Stimulated activated CD4-positive, alpha-beta T cell treated with anti-CD3 and anti-CD28 coated beads, Interleukin-12 subunit alpha, Interleukin-12 subunit beta, amount 100 ng/mL, for 4 hours (primary cell): ENCODE data around the gene MYO6.
A peak's percentile ranks its signal among the peaks of the same experiment; 100 is the strongest.
"Not testable (repeated sequence)": the region's sequence is repeated elsewhere in the genome, so short reads cannot be mapped to it uniquely, and the experiment has no call there.

Source experiments
- DNase-seq: peaks from one replicate; pipeline ENCODE4 v3.0.0-alpha.2; 2020

The MYO6 gene

GRCh38 chr6:75748743-75749538 is at the start of gene MYO6:
Gene MYO6 (plus strand): TSS chr6:75749239. CDS start chr6:75817548, 68,309 bp downstream.
- DNase-seq, result peak; percentile 28

DNA sequence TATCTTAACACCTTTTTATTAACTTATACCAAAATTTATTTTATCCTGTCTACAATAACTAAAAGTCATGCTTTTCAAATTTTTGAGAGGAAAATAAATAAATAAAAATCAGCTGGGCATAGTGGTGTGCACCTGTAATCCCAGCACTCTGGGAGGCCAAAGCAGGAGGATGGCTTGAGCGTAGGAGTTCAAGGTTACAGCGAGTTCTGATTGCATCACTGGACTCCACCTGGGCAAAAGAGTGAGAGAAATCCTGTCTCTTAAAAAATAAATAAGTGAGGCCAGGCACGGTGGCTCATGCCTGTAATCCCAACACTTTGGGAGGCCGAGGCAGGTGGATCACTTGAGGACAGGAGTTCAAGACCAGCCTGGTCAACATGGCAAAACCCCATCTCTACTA is 40.7 kb upstream of the MYO6 start:
- DNase-seq, result not testable (repeated sequence)

DNA sequence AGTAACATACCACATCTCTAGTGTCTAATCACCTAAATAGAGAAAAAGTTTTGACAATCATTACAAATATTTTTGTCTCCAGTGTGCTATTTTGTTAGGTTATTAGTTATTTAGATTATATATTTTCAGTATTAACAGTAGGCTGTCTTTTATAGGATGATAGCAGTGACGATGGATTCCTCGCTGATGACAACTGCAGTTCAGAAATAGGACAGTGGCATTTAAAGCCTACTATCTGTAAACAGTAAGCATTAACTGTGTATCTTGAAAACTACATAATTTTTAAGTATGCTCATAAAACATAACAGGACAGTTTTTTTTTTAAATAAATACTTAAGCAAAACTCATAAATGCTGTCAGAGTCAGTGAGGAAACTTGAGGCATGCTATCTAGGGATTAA is 37.9 kb upstream of the MYO6 start:
- no peak for DNase-seq

- DNase-seq, result no peak
Observed at GRCh38 chr6:75719133-75719532, 29.9 kb upstream of the MYO6 start.

DNA sequence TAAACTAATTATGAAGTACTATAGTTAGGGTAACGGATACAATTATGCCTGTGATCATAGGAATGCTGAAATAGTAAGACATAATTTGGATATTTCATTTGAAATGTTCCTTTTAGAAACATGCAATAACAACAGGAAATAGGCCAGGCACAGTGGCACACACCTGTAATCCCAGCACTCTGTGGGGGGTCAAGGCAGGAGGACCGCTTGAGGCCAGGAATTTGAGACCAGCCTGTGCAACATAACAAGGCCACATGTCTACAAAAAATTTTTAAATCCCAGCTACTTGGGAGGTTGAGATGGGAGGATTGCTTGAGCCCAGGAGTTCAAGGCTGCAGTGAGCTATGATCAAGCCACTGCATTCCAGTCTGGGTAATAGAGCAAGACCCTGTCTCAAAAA is 25.7 kb upstream of the MYO6 start:
- DNase-seq, result no peak

GRCh38 chr6:75727206-75727605 is 21.8 kb upstream of the MYO6 start:
- no peak for DNase-seq

DNA sequence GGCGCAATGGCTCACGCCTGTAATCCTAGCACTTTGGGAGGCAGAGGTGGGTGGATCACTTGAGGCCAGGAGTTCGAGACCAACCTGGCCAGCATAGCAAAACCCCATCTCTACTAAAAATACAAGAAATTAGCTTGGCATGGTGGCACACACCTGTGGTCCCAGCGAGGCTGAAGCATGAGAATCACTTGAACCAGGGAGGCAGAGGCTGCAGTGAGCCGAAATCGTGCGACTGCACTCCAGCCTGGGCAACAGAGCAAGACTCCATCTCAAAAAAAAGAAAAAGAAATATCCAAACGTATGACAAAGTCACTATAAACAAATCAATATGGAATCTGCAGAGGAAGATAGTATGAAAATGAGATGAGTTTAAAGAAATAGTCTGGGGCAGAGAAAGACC is 18.0 kb upstream of the MYO6 start:
- DNase-seq, result not testable (repeated sequence)

GRCh38 chr6:75735491-75736186 is 13.4 kb upstream of the MYO6 start:
- no peak for DNase-seq

DNA sequence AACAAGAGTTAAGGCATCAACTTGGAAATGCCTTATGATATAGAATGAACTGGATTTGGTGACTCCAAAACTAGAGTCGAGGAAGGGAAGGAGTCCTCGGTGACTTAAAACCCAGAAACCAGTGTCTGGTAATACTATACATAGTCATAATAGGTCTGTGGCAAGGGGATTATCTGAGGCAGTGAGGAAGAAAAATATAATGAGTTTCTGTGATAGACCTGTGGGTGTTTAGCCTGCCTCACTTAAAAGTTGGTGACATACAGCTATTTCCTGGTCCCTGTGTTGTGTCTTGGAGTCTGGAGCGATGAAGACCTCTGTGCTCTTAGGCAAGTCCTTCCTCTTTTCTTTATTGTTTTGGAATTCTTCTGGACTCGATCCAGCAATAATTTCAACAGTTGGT is 5.1 kb upstream of the MYO6 start:
- no peak for DNase-seq

DNA sequence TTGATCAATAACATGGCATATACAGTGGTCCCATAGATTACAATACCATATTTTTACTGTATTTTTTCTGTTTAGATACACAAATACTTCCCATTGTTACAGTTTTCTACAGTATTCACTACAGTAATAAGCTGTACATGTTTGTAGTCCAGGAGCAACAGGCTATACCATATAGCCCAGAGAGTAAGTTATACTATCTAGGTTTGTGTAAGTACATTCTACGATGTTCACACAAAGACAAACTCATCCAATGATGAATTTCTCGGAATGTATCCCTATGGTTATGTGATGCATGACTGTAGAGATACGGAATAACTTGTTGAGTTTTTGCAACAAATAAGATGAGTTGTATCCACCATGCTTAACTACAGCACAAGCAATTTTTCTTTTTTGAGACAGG is 3.6 kb upstream of the MYO6 start:
- no peak for DNase-seq

- DNase-seq, result no peak
Observed at GRCh38 chr6:75746221-75746620, 2.8 kb upstream of the MYO6 start.

GRCh38 chr6:75747152-75747992 is 1.7 kb upstream of the MYO6 start:
- no peak for DNase-seq

GRCh38 chr6:75748003-75748742 is 866 bp upstream of the MYO6 start:
- no peak for DNase-seq

GRCh38 chr6:75751443-75751842 is 2.4 kb downstream of the MYO6 start:
- DNase-seq, result no peak

DNA sequence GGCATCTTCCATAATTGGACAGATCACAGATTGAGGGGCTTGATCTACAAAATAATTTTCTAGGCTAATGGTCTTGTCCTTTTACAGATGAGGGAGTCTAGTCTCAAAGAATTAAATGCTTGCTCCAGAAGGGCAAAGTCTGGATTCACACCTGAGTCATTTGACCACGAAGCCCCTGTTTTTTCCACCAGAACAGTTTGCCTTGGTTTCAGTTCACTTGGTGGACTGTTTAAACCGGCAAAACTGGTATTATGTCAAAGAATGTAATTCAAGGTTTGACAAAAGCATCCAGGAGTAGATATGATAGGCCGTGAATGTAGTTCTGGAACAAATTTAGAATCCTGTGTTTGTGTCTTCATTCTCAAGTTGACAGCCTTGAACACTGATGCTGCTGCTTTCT is 3.3 kb downstream of the MYO6 start:
- no peak for DNase-seq

DNA sequence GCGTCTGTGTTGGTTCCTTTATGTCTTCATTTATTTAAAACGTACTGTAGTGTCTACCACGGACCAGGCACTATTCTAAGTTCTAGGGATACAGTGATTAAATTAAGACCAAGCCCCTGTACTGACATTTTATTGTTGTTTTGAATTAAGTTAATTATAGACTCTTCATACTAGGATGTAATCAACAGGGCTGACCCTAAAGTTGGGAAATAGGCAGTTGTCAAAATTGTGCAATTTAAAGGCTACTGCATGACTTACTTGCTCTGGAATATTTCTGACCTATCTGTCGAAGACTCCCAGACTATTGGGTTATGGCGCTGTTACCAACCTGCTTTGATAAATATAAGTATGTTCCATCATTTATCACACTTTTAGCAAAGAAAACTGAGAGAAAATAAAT is 6.7 kb downstream of the MYO6 start:
- no peak for DNase-seq

DNA sequence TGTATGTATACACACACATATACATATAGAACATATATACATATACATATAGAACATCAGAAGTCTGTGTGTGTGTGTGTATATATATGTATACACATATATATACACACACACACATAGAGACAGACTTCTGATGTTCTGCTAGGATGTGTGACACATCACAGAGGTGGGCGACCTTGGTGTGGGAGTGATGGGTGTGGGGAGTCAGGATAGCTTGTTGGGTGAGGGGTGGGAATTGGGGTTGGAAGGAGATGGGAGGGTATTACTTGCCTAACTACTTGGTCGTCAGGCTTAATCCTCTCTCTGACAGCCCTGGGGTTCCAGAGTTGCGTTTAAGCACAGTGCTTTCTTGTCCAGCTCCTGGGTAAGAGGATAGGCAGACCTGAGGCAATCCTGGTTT is 8.3 kb downstream of the MYO6 start:
- no peak for DNase-seq

- DNase-seq, result no peak
Observed at GRCh38 chr6:75758061-75758460, 9.0 kb downstream of the MYO6 start.

- DNase-seq, result no peak
Observed at GRCh38 chr6:75759207-75759606, 10.2 kb downstream of the MYO6 start.

DNA sequence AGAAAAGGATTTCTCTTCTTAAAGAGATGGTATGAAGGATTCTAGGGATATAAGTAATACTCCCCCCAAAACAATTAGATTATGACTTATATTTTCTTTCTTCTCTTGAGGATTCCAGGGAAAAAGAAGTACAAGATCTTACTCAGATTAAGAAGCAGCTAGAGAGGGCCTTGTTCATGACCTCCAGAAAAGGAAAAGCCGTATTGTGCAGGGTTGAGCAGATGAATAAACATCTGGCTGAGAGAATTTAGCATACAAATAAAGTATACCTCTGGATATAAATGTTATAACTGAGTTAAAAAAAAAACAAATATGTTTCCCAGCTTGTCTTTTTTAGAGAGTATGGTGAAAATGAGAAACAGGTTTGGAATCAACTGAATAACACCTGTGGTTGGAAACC is 11.3 kb downstream of the MYO6 start:
- DNase-seq, result no peak

DNA sequence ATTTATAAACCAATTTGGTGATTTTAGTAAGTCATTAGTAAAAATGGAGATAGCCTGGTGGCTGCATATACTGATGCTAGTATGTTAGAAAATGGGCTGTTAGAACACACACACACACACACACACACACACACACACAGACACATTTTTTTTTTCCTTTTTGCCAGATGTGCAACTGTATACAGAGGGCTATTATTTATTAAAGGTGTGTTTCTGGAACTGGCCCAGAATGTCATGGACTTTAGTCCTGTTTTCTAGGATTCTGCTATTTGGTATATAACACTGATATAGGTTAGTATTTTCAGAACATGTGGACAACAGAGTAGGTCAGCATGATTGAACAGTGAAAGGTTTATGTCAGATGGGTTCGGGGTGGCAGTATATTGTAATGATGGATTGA is 12.4 kb downstream of the MYO6 start:
- DNase-seq, result no peak

DNA sequence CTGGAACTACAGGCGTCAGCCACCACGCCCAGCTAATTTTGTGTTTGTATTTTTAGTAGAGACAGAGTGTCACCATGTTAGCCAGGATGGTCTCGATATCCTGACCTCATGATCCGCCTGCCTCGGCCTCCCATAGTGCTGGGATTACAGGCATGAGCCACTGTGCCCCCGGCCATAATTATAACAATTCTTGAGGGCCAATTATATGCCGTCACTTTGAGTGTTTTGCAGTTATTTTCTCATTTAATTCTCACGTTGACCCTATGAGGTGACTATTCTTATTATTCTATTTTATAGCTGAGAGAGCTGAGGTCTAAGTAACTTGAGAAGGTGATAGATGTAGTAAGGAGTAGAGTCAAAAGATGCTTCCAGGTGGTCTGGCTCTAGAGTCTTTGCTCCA is 13.0 kb downstream of the MYO6 start:
- no peak for DNase-seq

DNA sequence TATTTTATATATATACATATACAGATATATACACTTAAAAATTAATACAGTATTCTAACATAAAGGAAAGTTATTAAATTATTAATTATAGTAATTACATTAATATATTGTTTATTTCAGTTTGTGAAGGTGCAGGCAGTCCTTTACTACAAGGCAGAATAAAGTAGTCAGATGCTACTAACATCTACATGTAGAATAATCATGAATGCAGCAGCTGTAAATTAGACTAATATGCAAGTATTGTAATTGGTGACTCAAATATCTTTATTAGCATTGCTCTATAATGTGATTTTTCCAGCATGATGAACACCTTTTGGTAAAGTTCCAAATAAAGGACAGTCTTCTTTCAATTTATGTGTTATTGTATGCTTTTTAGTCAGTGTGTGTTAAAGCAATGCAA is 17.3 kb downstream of the MYO6 start:
- no peak for DNase-seq
